ENCODE data around the gene ACACB.

- TF ChIP-seq EZH2 (IDR thresholded peaks at IDR 0.05; ENCODE audit: low read depth, unreplicated experiment), result no peak
- no peak for TF ChIP-seq JUNB (IDR thresholded peaks at IDR 0.05; ENCODE audit: unreplicated experiment)
- TF ChIP-seq POLR2AphosphoS5 (IDR thresholded peaks at IDR 0.05; ENCODE audit: low read depth), result no peak
- TF ChIP-seq CTCF (conservative IDR thresholded peaks at IDR 0.05; ENCODE audit: low read depth in 2 of 2), result no peak
- TF ChIP-seq EZH2phosphoT487 (IDR thresholded peaks at IDR 0.05; ENCODE audit: unreplicated experiment), result no peak
- TF ChIP-seq ZNF331 (CRISPR knock-in tag; IDR thresholded peaks at IDR 0.05; ENCODE audit: low read depth), result no peak
- no peak for TF ChIP-seq ETS1 (IDR thresholded peaks at IDR 0.05)
- no peak for TF ChIP-seq NANOG (IDR thresholded peaks at IDR 0.05; ENCODE audit: borderline replicate concordance)
- no peak for TF ChIP-seq ZNF114 (CRISPR knock-in tag; IDR thresholded peaks at IDR 0.05)
- no peak for TF ChIP-seq CREB1 (CRISPR knock-in tag; IDR thresholded peaks at IDR 0.05; ENCODE audit: low read depth)
Observed at GRCh38 chr12:109274381-109274780, 158.0 kb downstream of the ACACB start.

Data from GM23338 (cell line).